T47D (cell line): ENCODE measurements around the gene SORCS1.

ENCODE experiments used
- DNase-seq, 2 experiments: peaks; one replicate each; pipeline versions ENCODE4 v3.0.0 to v3.0.0-alpha.2; 2011 to 2012; ENCODE audit warnings: low read depth in 1 of 2, low spot score in 1 of 2
- JUND ChIP-seq: IDR thresholded peaks from 2 replicates; pipeline ENCODE4 v1.6.1; 2012; ENCODE audit warnings: low read depth
- in situ Hi-C: cut with HindIII; loops from 2 replicates; pipeline ENCODE4 v1.10.0; 2016; ENCODE audit warnings: low sequenced_read_pairs, low pct_unique_long_range_greater_than_20kb

The SORCS1 gene

GRCh38 chr10:106992055-106992454 is 172.5 kb downstream of the SORCS1 start:
- TF ChIP-seq JUND, result no peak
- in situ Hi-C loops, result no loop called here
- DNase-seq, result no peak

- in situ Hi-C loops, result no loop called here
- TF ChIP-seq JUND, result no peak
- no peak for DNase-seq
These were observed 173.4 kb downstream of the SORCS1 start for GRCh38 chr10:106991091-106991490.

GRCh38 chr10:106987362-106987761 is 177.1 kb downstream of the SORCS1 start:
- in situ Hi-C loops, result no loop called here
- TF ChIP-seq JUND, result no peak
- DNase-seq, result no peak

GRCh38 chr10:106982268-106982667 is 182.2 kb downstream of the SORCS1 start:
- TF ChIP-seq JUND, result no peak
- in situ Hi-C loops, result no loop called here
- DNase-seq, result no peak

- no peak for DNase-seq
- no peak for TF ChIP-seq JUND
- in situ Hi-C loops, result no loop called here
These were observed 182.9 kb downstream of the SORCS1 start for GRCh38 chr10:106981452-106982075.

- TF ChIP-seq JUND, result no peak
- no peak for DNase-seq
- in situ Hi-C loops, result no loop called here
These were observed 183.7 kb downstream of the SORCS1 start for GRCh38 chr10:106980495-106981451.

- in situ Hi-C loops, result no loop called here
- TF ChIP-seq JUND, result no peak
- DNase-seq, result peak in 1 of 2 experiments; percentile 18
These were observed 185.8 kb downstream of the SORCS1 start for GRCh38 chr10:106978756-106979155.

GRCh38 chr10:106973716-106974115 is 190.8 kb downstream of the SORCS1 start:
- DNase-seq, result no peak
- in situ Hi-C loops, result no loop called here
- no peak for TF ChIP-seq JUND

GRCh38 chr10:106973288-106973687 is 191.2 kb downstream of the SORCS1 start:
- TF ChIP-seq JUND, result no peak
- in situ Hi-C loops, result no loop called here
- no peak for DNase-seq

- in situ Hi-C loops, result no loop called here
- no peak for TF ChIP-seq JUND
- DNase-seq, result no peak
These were observed 192.1 kb downstream of the SORCS1 start for GRCh38 chr10:106972381-106972780.

GRCh38 chr10:106971411-106971831 is 193.1 kb downstream of the SORCS1 start:
- TF ChIP-seq JUND, result no peak
- in situ Hi-C loops, result no loop called here
- no peak for DNase-seq

- no peak for TF ChIP-seq JUND
- in situ Hi-C loops, result no loop called here
- DNase-seq, result no peak
These were observed 197.1 kb downstream of the SORCS1 start for GRCh38 chr10:106967452-106967851.

GRCh38 chr10:106960812-106961211 is 203.7 kb downstream of the SORCS1 start:
- no peak for DNase-seq
- no peak for TF ChIP-seq JUND
- in situ Hi-C loops, result no loop called here
